ENCODE data around the gene LRWD1. TPM values are rescaled to one million over a fixed set of nuclear protein-coding genes. Genes with fewer than 3 reads are reported as not detected.

LRWD1 gene
- total and polyA plus RNA-seq, 9 of the 15 experiments (the other 6 are each of a cell fraction or from before 2014, with no cell fraction given): 0.61 to 66.0 (median 33.2) TPM

- TF ChIP-seq AFF1 (IDR thresholded peaks at IDR 0.05; ENCODE audit: low read depth in 1 of 2, partially characterized antibody in 2 of 2): no peak
- TF ChIP-seq GATAD2B (IDR thresholded peaks at IDR 0.05; ENCODE audit: borderline replicate concordance): no peak; the same call in 1 of the 2 replicates
- TF ChIP-seq SMAD3 (CRISPR knock-in tag; conservative IDR thresholded peaks at IDR 0.05): no peak
- TF ChIP-seq RREB1 (CRISPR knock-in tag; IDR thresholded peaks at IDR 0.05): peak; percentile 16; the same call in 1 of the 2 replicates
- TF ChIP-seq BRF2 (IDR thresholded peaks at IDR 0.05; ENCODE audit: borderline replicate concordance, insufficient read depth, insufficient read length): no peak
- no peak for TF ChIP-seq CCAR2 (IDR thresholded peaks at IDR 0.05; ENCODE audit: low read depth, low read length)
- TF ChIP-seq MYC (IDR thresholded peaks at IDR 0.05; ENCODE audit: low read depth, low read length): peak; percentile 68
- no peak for TF ChIP-seq MYC (CRISPR knock-in tag; IDR thresholded peaks at IDR 0.05; ENCODE audit: borderline replicate concordance, low read depth)
- TF ChIP-seq RHOXF2B (CRISPR knock-in tag; conservative IDR thresholded peaks at IDR 0.05): no peak
- no peak for TF ChIP-seq ZEB2 (IDR thresholded peaks at IDR 0.05)
- TF ChIP-seq BMI1 (IDR thresholded peaks at IDR 0.05; ENCODE audit: low read length): peak; percentile 59; the same call in 1 of the 2 replicates
- TF ChIP-seq ZNF449 (CRISPR knock-in tag; IDR thresholded peaks at IDR 0.05): no peak
- no peak for TF ChIP-seq HNRNPUL1 (IDR thresholded peaks at IDR 0.05; ENCODE audit: low read length)
These were observed 31.4 kb upstream of the LRWD1 start, which contains the start of gene ORAI2 (continued) for GRCh38 chr7:102433219-102434038.

Measured in K562 (cell line).